Measurements from ENCODE around the gene UQCC3. TPM values are rescaled to one million over a fixed set of nuclear protein-coding genes. Genes with fewer than 3 reads are reported as not detected.

UQCC3 gene
- total and polyA plus RNA-seq, 7 donors: 4.9 to 19.8 (median 9.7) TPM

DNA sequence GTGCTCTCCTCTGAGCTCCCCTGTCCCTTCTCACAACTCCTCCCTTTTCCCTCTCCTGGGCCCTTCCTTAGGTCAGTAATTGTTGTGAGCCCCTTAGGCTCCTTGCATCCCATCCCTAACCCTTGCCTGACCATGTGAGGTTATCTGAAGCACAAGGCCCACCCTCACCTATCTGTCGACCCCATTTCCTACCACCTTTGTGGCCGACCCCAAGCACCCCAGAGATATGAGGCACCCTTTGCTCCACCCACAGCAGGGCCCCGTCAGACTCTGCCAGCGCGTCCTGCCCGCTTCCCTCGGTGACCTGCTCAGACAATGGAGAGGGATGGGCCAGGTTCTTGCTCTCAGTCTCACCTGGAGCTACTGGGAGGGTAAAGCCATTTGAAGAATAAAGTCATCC, 37.3 kb downstream of the UQCC3 start:
- H3K9me3 ChIP-seq: no peaks in the 10 kb centered on the region
- H3K27me3 ChIP-seq: no peaks in the 10 kb centered on the region
- H3K36me3 ChIP-seq: peaks cover 5 to 34% (median 15%) of the 10 kb centered on the region in 4 donors
- intact Hi-C loops (cut with DNase I): loop anchor here (5.0 kb wide), 3 partner anchors 41 to 96 kb away; partner anchors contain the start of genes C11orf98, CSKMT, EML3 and INTS5
- H3K4me3 ChIP-seq: peak overlapping the region; percentile 44 to 59 (median 55)
- TF ChIP-seq, protein P1, sequence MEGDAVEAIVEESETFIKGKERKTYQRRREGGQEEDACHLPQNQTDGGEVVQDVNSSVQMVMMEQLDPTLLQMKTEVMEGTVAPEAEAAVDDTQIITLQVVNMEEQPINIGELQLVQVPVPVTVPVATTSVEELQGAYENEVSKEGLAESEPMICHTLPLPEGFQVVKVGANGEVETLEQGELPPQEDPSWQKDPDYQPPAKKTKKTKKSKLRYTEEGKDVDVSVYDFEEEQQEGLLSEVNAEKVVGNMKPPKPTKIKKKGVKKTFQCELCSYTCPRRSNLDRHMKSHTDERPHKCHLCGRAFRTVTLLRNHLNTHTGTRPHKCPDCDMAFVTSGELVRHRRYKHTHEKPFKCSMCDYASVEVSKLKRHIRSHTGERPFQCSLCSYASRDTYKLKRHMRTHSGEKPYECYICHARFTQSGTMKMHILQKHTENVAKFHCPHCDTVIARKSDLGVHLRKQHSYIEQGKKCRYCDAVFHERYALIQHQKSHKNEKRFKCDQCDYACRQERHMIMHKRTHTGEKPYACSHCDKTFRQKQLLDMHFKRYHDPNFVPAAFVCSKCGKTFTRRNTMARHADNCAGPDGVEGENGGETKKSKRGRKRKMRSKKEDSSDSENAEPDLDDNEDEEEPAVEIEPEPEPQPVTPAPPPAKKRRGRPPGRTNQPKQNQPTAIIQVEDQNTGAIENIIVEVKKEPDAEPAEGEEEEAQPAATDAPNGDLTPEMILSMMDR (IDR thresholded peaks at IDR 0.05): no peak
- TF ChIP-seq EP300 (IDR thresholded peaks at IDR 0.05) (no peak), POLR2AphosphoS5 (IDR thresholded peaks at IDR 0.05) (no peak), POLR2A (IDR thresholded peaks at IDR 0.05) (no peak)
- H3K4me1 ChIP-seq: peaks cover 0 to 40% (median 36%) of the 10 kb centered on the region in 4 donors
- H3K27ac ChIP-seq: peak overlapping the region; percentile 88 to 94 (median 92)
- peak; percentile 73 for DNase-seq
- 2 to 5% methylated on average over 7 of the region's 7 CpGs for WGBS, 2 donors

DNA sequence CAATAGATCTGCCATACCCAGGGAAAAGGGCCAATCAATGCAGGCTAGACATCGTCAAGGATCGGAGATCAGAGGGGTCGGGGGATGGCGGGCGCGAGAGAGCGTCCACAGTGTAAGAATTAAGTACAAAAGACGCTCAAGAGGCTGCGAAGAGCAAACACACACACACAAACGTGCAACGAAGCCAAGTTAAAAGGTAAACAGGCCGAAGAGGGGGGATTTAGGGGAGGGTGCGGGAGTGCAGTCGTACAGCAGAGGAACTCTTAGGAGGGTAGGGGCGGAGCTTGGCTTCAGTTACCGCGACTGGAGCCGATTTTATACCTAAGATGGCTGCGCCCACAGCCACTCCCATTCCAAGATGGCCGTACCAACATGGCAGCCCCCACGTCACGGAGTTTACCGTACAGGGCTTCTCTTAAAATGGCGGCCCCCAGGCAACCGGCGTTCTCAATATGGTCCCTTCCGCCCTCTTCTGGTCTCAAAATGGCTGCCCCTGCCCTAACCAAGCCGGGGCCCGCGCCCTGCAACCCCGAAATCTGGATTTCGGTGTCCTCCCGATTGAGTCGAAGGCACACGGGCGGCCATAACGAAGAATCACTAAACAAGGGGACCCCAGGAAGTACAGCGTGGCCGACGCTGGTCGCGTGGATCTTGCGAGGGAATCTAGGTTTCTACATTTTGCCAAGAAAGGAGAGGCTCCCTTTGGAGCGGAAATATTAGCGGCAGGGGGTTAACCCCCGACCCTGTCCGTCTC, 38.0 kb downstream of the UQCC3 start:
- TF ChIP-seq POLR2AphosphoS5 (IDR thresholded peaks at IDR 0.05): peak; percentile 71 to 91 (median 84)
- TF ChIP-seq, protein P1 (IDR thresholded peaks at IDR 0.05): no peak
- TF ChIP-seq POLR2A (IDR thresholded peaks at IDR 0.05): peak; percentile 55 to 71
- Histone ChIP-seq H3K36me3 (peaks cover 10 to 41% (median 21%) of the 10 kb centered on the region in 4 donors), H3K9me3 (no peaks in the 10 kb centered on the region), H3K4me1 (peaks cover 0 to 40% (median 36%) of the 10 kb centered on the region in 4 donors), H3K27ac (peak overlapping the region; percentile 88 to 94 (median 92)), H3K4me3 (peak overlapping the region; percentile 44 to 59 (median 55)), H3K27me3 (no peaks in the 10 kb centered on the region)
- WGBS, 2 donors: 2 to 4% methylated on average over 47 of the region's 47 CpGs
- peak; percentile 100 for DNase-seq
- intact Hi-C loops (cut with DNase I): loop anchor here (5.0 kb wide), 3 partner anchors 42 to 97 kb away; partner anchors contain the start of genes C11orf98, CSKMT, EML3 and INTS5

DNA sequence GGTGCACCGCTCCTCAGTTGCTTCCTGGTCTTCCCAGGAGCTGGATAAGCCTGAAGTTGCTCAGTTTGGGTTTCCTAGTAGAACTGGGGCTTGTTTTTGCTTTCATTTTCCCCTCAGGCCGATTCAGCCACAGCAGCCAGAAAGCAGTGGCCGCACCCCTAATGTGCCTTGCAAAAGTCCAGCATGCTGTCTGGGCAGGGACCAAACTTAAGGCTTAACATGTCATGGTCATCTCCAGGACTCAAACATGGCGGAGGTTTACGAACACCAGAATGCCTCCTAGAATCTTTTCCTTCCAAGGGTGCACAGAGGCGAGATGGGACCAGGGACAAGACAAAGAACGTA, 38.5 kb downstream of the UQCC3 start:
- H3K36me3 ChIP-seq: peaks cover 14 to 46% (median 27%) of the 10 kb centered on the region in 4 donors
- DNase-seq: peak; percentile 69

DNA sequence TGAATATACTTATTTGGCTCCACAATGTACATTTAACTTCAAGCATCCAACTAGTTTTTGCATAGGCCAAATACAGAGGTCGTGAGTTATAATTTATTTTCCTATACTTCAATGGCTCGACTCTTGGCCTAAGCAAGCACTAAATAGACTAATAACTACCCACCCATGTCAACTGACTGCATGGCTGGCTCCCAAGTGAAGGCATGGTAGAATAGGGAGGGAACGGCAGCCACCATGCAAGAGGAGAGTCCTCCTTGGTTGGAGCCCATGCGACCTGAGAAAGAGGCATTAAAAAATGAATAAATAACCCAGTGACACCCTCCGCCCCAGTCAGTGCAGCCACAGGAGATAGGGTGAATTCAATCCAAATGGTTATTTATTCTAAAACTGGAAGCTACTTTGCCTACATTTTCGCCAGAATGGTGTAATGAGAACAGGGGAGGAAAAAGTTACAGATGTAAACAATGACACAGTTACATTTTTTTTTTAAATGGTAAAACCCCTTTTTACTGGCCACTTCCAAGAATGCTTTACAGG, 40.9 kb downstream of the UQCC3 start:
- Histone ChIP-seq H3K4me3 (no peak overlapping the region), H3K27me3 (no peaks in the 10 kb centered on the region), H3K4me1 (peaks cover 0 to 18% (median 18%) of the 10 kb centered on the region in 4 donors), H3K27ac (no peak overlapping the region), H3K36me3 (peaks cover 36 to 70% (median 50%) of the 10 kb centered on the region in 4 donors), H3K9me3 (no peaks in the 10 kb centered on the region)
- intact Hi-C loops (cut with DNase I): no loop called here
- WGBS, 2 donors: 77% methylated on average over 6 of the region's 6 CpGs
- TF ChIP-seq EP300 (IDR thresholded peaks at IDR 0.05): no peak
- TF ChIP-seq, protein P1 (IDR thresholded peaks at IDR 0.05): no peak
- no peak for TF ChIP-seq POLR2AphosphoS5 (IDR thresholded peaks at IDR 0.05)
- no peak for TF ChIP-seq POLR2A (IDR thresholded peaks at IDR 0.05)
- DNase-seq: no peak

More for the DNA sequence above, 38.5 kb downstream of the UQCC3 start:
- WGBS, 2 donors: 63 to 66% methylated on average over 7 of the region's 7 CpGs
- H3K27me3 ChIP-seq: no peaks in the 10 kb centered on the region
- TF ChIP-seq EP300 (IDR thresholded peaks at IDR 0.05): no peak
- TF ChIP-seq POLR2A (IDR thresholded peaks at IDR 0.05): no peak
- TF ChIP-seq POLR2AphosphoS5 (IDR thresholded peaks at IDR 0.05): no peak
- TF ChIP-seq, protein P1 (IDR thresholded peaks at IDR 0.05): no peak
- peaks cover 0 to 36% (median 36%) of the 10 kb centered on the region in 4 donors for H3K4me1 ChIP-seq
- peak overlapping the region; percentile 88 to 94 (median 92) for H3K27ac ChIP-seq
- intact Hi-C loops (cut with DNase I): no loop called here
- H3K4me3 ChIP-seq: peak overlapping the region; percentile 44 to 59 (median 55)
- H3K9me3 ChIP-seq: no peaks in the 10 kb centered on the region

Measured in sigmoid colon (tissue), 7 donors.